CD4-positive, alpha-beta T cell (primary cell): ENCODE measurements around the gene GHR. TPM values are rescaled to one million over a fixed set of nuclear protein-coding genes. Genes with fewer than 3 reads are reported as not detected.

Experiments
- ATAC-seq: fragments of 200-7000 bp; cut with Tn5 transposase; one replicate; pipeline ENCODE4 v1.10.0; 2022; ENCODE audit warnings: mild to moderate bottlenecking; ENCODE audit not compliant: poor library complexity
- CTCF ChIA-PET: fragments of 350-600 bp; sonication (Branson Sonifier 250); formaldehyde crosslinking; loops from one replicate; lab custom pipeline; 2021; ENCODE audit warnings: antibody characterized with exemption, inconsistent platforms; lab: Charles Lee
- POLR2A ChIA-PET: fragments of 350-600 bp; sonication (Branson Sonifier 250); formaldehyde crosslinking; loops from one replicate; lab custom pipeline; 2021; ENCODE audit warnings: antibody characterized with exemption, inconsistent platforms; lab: Charles Lee
- DNase-seq, 14 experiments: peaks; one replicate each; pipeline ENCODE4 v3.0.0-alpha.2; 2013 to 2020; ENCODE audit warnings: mixed read lengths in 2 of 14
- H3K27ac ChIP-seq, 2 donors: one replicate each; pipeline versions ENCODE4 v1.5.1 to v1.7.0; 2013; ENCODE audit warnings: low read length in 2 of 2, low read depth in 1 of 2, mild to moderate bottlenecking in 1 of 2
- H3K27me3 ChIP-seq, 2 experiments: 1 replicate in 1 of 2; 2 replicates in 1 of 2; pipeline versions ENCODE4 v1.6.1 to v1.7.0; 2013; ENCODE audit warnings: low read length in 2 of 2, control low read depth in 1 of 2, mild to moderate bottlenecking in 1 of 2, moderate library complexity in 1 of 2; ENCODE audit not compliant: insufficient read depth in 2 of 2, control insufficient read depth in 1 of 2
- H3K36me3 ChIP-seq: one replicate; pipeline ENCODE4 v1.6.1; 2013; ENCODE audit warnings: low read length, control low read depth; ENCODE audit not compliant: insufficient read depth
- H3K4me1 ChIP-seq: one replicate; pipeline ENCODE4 v1.6.1; 2013; ENCODE audit warnings: low read length, control low read depth; ENCODE audit not compliant: insufficient read depth
- H3K4me3 ChIP-seq: one replicate; pipeline ENCODE4 v1.5.1; 2013; ENCODE audit warnings: mild to moderate bottlenecking, low read length, moderate library complexity
- H3K9me3 ChIP-seq, 2 experiments: 1 replicate in 1 of 2; 2 replicates in 1 of 2; pipeline versions ENCODE4 v1.6.1 to v1.7.0; 2013; ENCODE audit warnings: low read length in 2 of 2, mild to moderate bottlenecking in 2 of 2, control low read depth in 1 of 2, moderate library complexity in 1 of 2; ENCODE audit not compliant: control insufficient read depth in 1 of 2, insufficient read depth in 1 of 2
- H3K27ac Mint-ChIP-seq: one replicate; pipeline ENCODE4 v1.8.0; 2020; ENCODE audit warnings: mixed read lengths
- H3K27me3 Mint-ChIP-seq: one replicate; pipeline ENCODE4 v1.8.0; 2021; ENCODE audit warnings: mixed read lengths
- H3K36me3 Mint-ChIP-seq: one replicate; pipeline ENCODE4 v1.8.0; 2021; ENCODE audit warnings: low read depth, mixed read lengths
- H3K4me1 Mint-ChIP-seq: one replicate; pipeline ENCODE4 v1.8.0; 2021; ENCODE audit warnings: low read depth, mixed read lengths
- H3K4me3 Mint-ChIP-seq: one replicate; pipeline ENCODE4 v1.8.0; 2020; ENCODE audit warnings: mild to moderate bottlenecking, mixed read lengths
- H3K9me3 Mint-ChIP-seq: one replicate; pipeline ENCODE4 v1.8.0; 2020; ENCODE audit warnings: mixed read lengths
- CTCF ChIP-seq: fragments of 200-600 bp; IDR thresholded peaks from one replicate; pipeline ENCODE4 v1.8.0; 2022; ENCODE audit warnings: antibody characterized with exemption, mild to moderate bottlenecking
- intact Hi-C, 2 experiments: fragments of 100-400 bp; cut with DNase I in 1 of 2; cut with micrococcal nuclease in 1 of 2; formaldehyde crosslinking; loops; one replicate each; pipeline versions ENCODE4 v1.15.1 to v1.9.0; 2023 to 2025; cut with DNase I, micrococcal nuclease
- total RNA-seq, 174 experiments: library from RNA in 2 of 174; stranded (reverse) in 2 of 174; gene quantifications; one replicate each; pipeline ENCODE4 v1.2.3 and lab custom pipeline; 2021 to 2026

Gene GHR
- total RNA-seq, 2 experiments from 2014 or later: not detected

- Histone ChIP-seq H3K4me3 (no peak overlapping the region), H3K27ac (no peak overlapping the region), H3K4me1 (no peaks in the 10 kb centered on the region), H3K36me3 (no peaks in the 10 kb centered on the region), H3K27me3 (peaks cover 0 to 4% of the 10 kb centered on the region in 2 experiments), H3K9me3 (no peaks in the 10 kb centered on the region)
- no peaks in the 10 kb centered on the region for H3K9me3 Mint-ChIP-seq
- POLR2A ChIA-PET: no interaction called here
- peaks cover 4% of the 10 kb centered on the region for H3K27me3 Mint-ChIP-seq
- H3K36me3 Mint-ChIP-seq: no peaks in the 10 kb centered on the region
- ATAC-seq (no peak), DNase-seq (no peak)
- intact Hi-C loops: no loop called here
- TF ChIP-seq CTCF: no peak
- no peaks in the 10 kb centered on the region for H3K4me1 Mint-ChIP-seq
- CTCF ChIA-PET: no interaction called here
- no peak overlapping the region for H3K27ac Mint-ChIP-seq
- H3K4me3 Mint-ChIP-seq: no peak overlapping the region
Measured at GRCh38 chr5:42629284-42629683, 206.0 kb downstream of the GHR start.

- H3K27ac Mint-ChIP-seq: no peak overlapping the region
- ChIA-PET POLR2A (no interaction called here), CTCF (no interaction called here)
- ATAC-seq (no peak), DNase-seq (no peak)
- Histone ChIP-seq H3K4me1 (no peaks in the 10 kb centered on the region), H3K9me3 (no peaks in the 10 kb centered on the region), H3K4me3 (no peak overlapping the region), H3K27ac (no peak overlapping the region), H3K27me3 (no peaks in the 10 kb centered on the region), H3K36me3 (no peaks in the 10 kb centered on the region)
- no peaks in the 10 kb centered on the region for H3K36me3 Mint-ChIP-seq
- H3K4me3 Mint-ChIP-seq: no peak overlapping the region
- TF ChIP-seq CTCF: no peak
- peaks cover 3% of the 10 kb centered on the region for H3K27me3 Mint-ChIP-seq
- H3K9me3 Mint-ChIP-seq: no peaks in the 10 kb centered on the region
- intact Hi-C loops: no loop called here
- no peaks in the 10 kb centered on the region for H3K4me1 Mint-ChIP-seq
Measured at GRCh38 chr5:42631241-42631640, 208.0 kb downstream of the GHR start.

- Histone ChIP-seq H3K9me3 (no peaks in the 10 kb centered on the region), H3K4me3 (no peak overlapping the region), H3K36me3 (no peaks in the 10 kb centered on the region), H3K27ac (no peak overlapping the region), H3K27me3 (no peaks in the 10 kb centered on the region), H3K4me1 (no peaks in the 10 kb centered on the region)
- ChIA-PET POLR2A (no interaction called here), CTCF (no interaction called here)
- Mint-ChIP-seq H3K9me3 (no peaks in the 10 kb centered on the region), H3K27me3 (peaks cover 2% of the 10 kb centered on the region), H3K4me1 (no peaks in the 10 kb centered on the region), H3K4me3 (no peak overlapping the region), H3K27ac (no peak overlapping the region), H3K36me3 (no peaks in the 10 kb centered on the region)
- no peak for TF ChIP-seq CTCF
- DNase-seq (no peak), ATAC-seq (no peak)
- intact Hi-C loops: no loop called here
Measured at GRCh38 chr5:42632354-42632900, 209.2 kb downstream of the GHR start.
